ENCODE measurements around the gene MIER2.

MIER2 gene

DNA sequence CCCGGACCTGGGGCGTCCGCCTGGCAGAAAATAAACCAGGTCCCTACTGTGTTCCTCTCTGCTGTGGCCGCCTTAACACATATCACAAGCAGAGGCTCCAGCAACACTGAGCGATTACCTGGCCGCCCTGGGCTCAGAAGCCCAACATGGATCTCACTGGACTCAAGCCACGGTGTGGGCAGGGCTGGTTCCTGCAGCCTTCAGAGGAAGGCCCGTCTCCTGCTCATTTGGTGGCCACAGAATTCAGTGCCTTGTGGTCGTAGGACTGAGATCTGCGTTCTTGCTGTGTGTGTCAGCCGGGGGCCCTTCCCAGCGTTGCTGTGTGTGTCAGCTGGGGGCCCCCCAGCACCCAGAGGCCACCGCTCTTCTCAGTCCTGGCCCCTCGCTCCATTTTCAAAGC, 34.1 kb upstream of the MIER2 start:
- DNase-seq (ENCODE audit: low read depth in 4 of 4, low spot score in 1 of 4): no peak

- DNase-seq (ENCODE audit: low read depth in 4 of 4, low spot score in 1 of 4): no peak
These were observed 33.4 kb upstream of the MIER2 start for GRCh38 chr19:377801-378581.

GRCh38 chr19:376111-376470, 31.5 kb upstream of the MIER2 start:
- no peak for DNase-seq (ENCODE audit: low read depth in 4 of 4, low spot score in 1 of 4)

- DNase-seq (ENCODE audit: low read depth in 4 of 4, low spot score in 1 of 4): no peak
These were observed 31.0 kb upstream of the MIER2 start for GRCh38 chr19:375395-376110.

DNA sequence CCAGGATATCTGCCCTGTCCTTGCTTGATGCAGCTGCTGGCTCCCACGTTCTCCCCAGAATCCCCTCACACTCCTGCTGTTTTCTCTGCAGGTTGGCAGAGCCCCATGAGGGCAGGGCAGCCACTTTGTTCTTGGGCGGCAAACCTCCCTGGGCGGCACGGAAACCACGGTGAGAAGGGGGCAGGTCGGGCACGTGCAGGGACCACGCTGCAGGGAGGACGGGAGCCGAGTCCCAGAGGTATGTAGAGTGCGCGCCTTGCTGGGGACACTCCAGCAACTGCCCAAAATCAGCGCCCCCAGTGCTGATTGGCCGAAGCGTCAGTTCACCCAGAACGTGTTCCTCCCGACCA, 30.3 kb upstream of the MIER2 start:
- no peak for DNase-seq (ENCODE audit: low read depth in 4 of 4, low spot score in 1 of 4)

DNA sequence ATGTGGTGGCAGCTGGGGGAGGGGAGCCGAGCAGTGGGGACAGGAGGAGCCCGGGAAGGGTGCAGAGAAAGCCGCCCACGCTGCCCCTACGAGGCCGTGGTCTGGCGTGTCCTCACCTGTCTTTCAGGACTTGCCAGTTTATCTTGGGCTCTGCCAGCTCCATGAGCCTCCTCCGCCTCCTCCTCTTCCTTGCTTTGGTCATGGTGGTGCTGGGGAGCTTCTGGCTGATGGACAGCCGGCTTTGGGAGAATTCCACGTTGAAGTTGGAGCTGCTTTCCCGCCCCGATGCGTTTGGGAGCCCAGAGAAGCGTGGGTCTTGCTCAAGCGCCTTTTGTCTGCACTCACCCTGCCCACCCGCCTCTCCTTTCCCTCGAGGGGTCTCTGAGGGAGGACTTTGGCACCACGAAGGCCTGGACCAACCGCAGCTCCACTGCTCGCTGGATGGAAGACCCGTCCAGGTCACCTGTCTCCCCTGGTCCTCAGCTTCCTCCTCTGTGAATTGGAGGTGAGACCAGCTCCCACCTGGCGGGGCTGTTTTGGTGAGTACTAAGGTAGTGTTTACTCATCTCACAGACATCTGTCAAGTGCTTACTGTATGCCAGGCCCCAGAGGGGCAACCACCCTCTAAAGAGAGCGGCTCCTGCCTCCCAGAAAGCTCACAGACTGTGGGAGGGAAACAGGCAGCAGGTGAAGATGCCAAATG, 29.7 kb upstream of the MIER2 start:
- DNase-seq (ENCODE audit: low read depth in 4 of 4, low spot score in 1 of 4): no peak

- DNase-seq (ENCODE audit: low read depth in 4 of 4, low spot score in 1 of 4): no peak
These were observed 29.0 kb upstream of the MIER2 start for GRCh38 chr19:373391-374182.

DNA sequence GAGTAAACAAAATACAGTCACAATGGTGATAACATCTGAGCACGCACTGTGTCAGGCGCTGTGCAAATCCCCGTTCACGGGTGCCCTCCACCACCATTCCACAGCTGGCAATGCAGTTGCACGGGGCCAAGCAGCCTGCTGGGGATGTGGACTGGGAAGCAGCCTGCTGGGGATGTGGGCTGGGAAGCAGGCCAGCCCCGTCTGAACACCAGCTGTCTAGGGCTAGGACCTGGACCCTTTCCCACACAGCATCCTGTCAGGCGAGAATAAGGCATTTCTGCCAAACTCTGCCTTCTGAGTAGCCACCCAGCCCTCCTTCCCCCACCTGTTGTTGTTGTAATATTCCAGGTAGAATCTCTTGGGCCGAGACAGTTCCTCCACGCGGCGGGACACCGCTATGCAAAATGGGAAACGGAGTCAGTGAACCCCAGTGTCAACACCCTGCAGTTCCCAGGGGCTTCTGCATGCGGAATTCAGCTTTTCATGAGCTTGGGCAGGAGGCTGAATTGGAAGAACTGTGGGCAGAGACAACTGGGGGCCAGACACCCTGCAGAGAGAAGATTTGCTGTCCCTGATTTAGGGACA, 27.8 kb upstream of the MIER2 start:
- no peak for DNase-seq (ENCODE audit: low read depth in 4 of 4, low spot score in 1 of 4)

- DNase-seq (ENCODE audit: low read depth in 4 of 4, low spot score in 1 of 4): no peak
These were observed 27.0 kb upstream of the MIER2 start for GRCh38 chr19:371501-372168.

- no peak for DNase-seq (ENCODE audit: low read depth in 4 of 4, low spot score in 1 of 4)
These were observed 26.2 kb upstream of the MIER2 start for GRCh38 chr19:370641-371330.

- DNase-seq (ENCODE audit: low read depth in 4 of 4, low spot score in 1 of 4): no peak
These were observed 25.3 kb upstream of the MIER2 start for GRCh38 chr19:369876-370275.

GRCh38 chr19:369256-369655, 24.7 kb upstream of the MIER2 start:
- no peak for DNase-seq (ENCODE audit: low read depth in 4 of 4, low spot score in 1 of 4)

- no peak for DNase-seq (ENCODE audit: low read depth in 4 of 4, low spot score in 1 of 4)
These were observed 24.0 kb upstream of the MIER2 start for GRCh38 chr19:368630-369024.

DNA sequence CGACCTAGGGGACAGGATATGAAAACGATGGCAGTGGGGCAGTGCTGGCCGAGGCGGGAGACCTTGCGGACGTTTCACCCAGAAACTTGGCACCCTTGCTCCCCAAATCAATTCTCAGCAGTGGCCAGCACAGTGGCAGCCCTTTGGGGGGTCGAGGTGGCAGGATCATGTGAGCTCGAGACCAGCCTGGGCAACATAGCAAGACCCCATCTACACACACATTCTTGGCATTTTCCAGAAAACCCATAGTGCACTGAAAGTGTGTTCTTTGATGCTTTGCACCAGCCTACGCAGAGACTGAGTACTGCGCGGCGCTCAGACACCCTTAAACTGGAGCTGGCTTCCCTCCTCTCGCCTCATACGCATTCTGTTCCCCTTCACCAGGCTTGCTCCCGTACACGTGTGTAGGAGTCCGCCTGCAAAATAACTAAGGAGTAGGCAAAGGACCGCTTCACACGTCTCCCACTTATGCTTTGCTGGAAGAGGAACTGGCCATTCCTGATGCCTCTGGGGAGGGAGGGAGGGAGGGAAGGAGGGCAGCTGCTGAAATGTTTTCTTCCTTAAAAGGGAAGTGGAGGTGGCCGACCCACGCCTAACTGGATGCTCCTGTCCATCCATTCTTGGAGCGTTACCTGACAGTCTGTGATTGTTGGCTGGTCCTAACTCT, 23.5 kb upstream of the MIER2 start:
- DNase-seq (ENCODE audit: low read depth in 4 of 4, low spot score in 1 of 4): no peak

DNA sequence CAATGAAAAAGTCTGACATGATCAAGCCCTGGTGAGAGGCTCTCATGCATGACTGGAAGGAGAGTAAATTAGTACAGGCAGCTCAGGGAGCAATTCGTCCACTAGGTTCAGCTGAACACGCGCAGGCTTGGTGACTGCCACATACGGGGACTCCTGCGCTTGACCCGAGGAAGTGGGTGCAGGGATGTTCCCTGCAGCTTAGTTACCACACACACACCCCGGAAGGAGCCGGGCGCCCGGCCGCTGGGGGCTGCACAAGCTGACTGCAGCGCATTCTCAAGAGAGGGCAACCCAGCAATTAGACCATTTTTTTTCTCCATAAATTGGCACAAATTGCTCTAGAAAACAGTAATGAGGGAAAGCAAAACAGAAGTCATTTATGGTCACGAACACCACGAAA, 23.0 kb upstream of the MIER2 start:
- no peak for DNase-seq (ENCODE audit: low read depth in 4 of 4, low spot score in 1 of 4)

- no peak for DNase-seq (ENCODE audit: low read depth in 4 of 4, low spot score in 1 of 4)
These were observed 22.4 kb upstream of the MIER2 start for GRCh38 chr19:366951-367350.

GRCh38 chr19:366205-366783, 21.7 kb upstream of the MIER2 start:
- DNase-seq (ENCODE audit: low read depth in 4 of 4, low spot score in 1 of 4): no peak

DNA sequence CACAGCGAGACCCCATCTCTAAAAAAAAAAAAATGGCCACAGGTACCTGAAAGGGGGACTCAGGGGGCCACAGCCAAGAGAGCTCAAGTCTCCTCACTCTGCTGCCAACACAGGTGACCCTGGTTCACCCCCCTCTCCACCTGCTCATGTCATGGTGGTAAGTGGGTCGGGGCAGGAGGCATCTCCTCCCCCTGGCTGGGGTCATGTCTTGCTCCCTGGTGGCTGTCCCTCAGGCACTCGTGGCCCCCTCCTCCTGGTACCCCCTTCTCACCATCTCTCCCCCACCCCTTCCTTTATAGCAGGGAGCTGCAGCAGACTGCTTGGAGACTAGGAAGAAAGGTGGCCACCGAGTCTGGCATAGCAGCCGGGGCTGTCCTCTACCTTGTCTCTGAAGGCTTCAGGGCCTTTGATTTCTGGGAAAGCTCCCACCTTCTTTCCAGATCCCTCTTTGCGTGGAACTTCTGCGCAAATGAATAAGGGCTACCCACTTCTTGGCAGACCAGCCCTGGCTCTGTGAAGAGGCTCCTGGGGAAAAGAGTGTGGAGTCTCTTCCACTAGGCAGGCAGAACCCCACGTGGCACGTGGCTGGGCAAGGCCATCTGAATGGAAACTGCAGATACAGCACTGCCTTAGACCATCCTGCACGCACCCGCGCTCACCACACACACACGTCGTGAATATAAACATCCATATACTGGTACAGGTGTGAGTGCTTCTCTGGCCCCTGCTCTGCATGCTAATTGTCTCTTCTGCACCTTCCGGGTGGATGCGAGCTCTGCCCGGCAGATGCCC, 20.1 kb upstream of the MIER2 start:
- DNase-seq (ENCODE audit: low read depth in 4 of 4, low spot score in 1 of 4): no peak
